Stomach (tissue), 9 donors: ENCODE data around the gene PDZRN3. TPM values are rescaled to one million over a fixed set of nuclear protein-coding genes. Genes with fewer than 3 reads are reported as not detected.

Source experiments
- DNase-seq, 2 donors: peaks; one replicate each; pipeline versions ENCODE4 v3.0.0 to v3.0.0-alpha.2; 2013 to 2019
- H3K27ac ChIP-seq, 5 donors: fragments of 200-600 bp in 4 of 5; sonication (generic) in 4 of 5; one replicate each; pipeline ENCODE4 v1.5.1; 2013 to 2019; ENCODE audit warnings: mild to moderate bottlenecking in 1 of 5, moderate library complexity in 1 of 5
- H3K27me3 ChIP-seq, 3 donors: fragments of 200-600 bp; sonication (generic); one replicate each; pipeline ENCODE4 v1.5.1; 2017 to 2019; ENCODE audit warnings: mixed run types in 1 of 3
- H3K36me3 ChIP-seq, 4 donors: fragments of 200-600 bp; sonication (generic); 1 replicate in 3 of 4; 2 replicates in 1 of 4; pipeline ENCODE4 v1.5.1; 2016 to 2019
- H3K4me1 ChIP-seq, 4 donors: fragments of 200-600 bp; sonication (generic); one replicate each; pipeline ENCODE4 v1.5.1; 2016 to 2019
- H3K4me3 ChIP-seq, 4 donors: fragments of 200-600 bp; sonication (generic) in 3 of 4; one replicate each; pipeline ENCODE4 v1.5.1; 2016 to 2019; ENCODE audit warnings: mild to moderate bottlenecking in 1 of 4
- H3K9me3 ChIP-seq, 4 donors: fragments of 200-600 bp; sonication (generic); one replicate each; pipeline ENCODE4 v1.5.1; 2016 to 2019
- CTCF ChIP-seq, 7 experiments: fragments of 450-650 bp in 4 of 7; fragments of 200-600 bp in 3 of 7; sonication (generic) in 3 of 7; IDR thresholded peaks; one replicate each; pipeline ENCODE4 v1.5.1; 2016 to 2019; ENCODE audit warnings: antibody characterized with exemption in 7 of 7, control low read depth in 2 of 7, mild to moderate bottlenecking in 1 of 7
- EP300 ChIP-seq: sonication (generic); formaldehyde crosslinking; IDR thresholded peaks from one replicate; pipeline ENCODE4 v1.6.1; 2017; ENCODE audit warnings: antibody characterized with exemption
- POLR2A ChIP-seq, 4 donors: fragments of 450-650 bp; IDR thresholded peaks; one replicate each; pipeline ENCODE4 v1.6.1; 2016; ENCODE audit warnings: antibody characterized with exemption in 4 of 4, control low read depth in 2 of 4, mild to moderate bottlenecking in 1 of 4, moderate library complexity in 1 of 4
- POLR2AphosphoS5 ChIP-seq, 3 donors: sonication (generic); formaldehyde crosslinking; IDR thresholded peaks; one replicate each; pipeline ENCODE4 v1.6.1; 2016; ENCODE audit warnings: antibody characterized with exemption in 3 of 3
- WGBS, 5 donors: extraction: QIAGEN DNeasy Blood & Tissue Kit in 3 of 5; methylation state at CpG; one replicate each; pipeline versions ENCODE4 v1.1.5 to v1.1.7; 2013 to 2018; 5-methylcytosine and 5-hydroxymethylcytosine counted together
- intact Hi-C: fragments of 100-400 bp; cut with DNase I; formaldehyde crosslinking; loops from one replicate; pipeline ENCODE4 v1.15.1; 2023; ENCODE audit warnings: low total_unique reads
- polyA plus RNA-seq, 3 donors: library from polyadenylated mRNA; stranded (reverse); fragments of 200-250 nt; gene quantifications; one replicate each; pipeline ENCODE4 v1.2.3, GENCODE V29; 2013
- total RNA-seq, 5 donors: library from RNA; depleted of rRNA; stranded (reverse); fragments of >200 nt; gene quantifications; one replicate each; pipeline versions ENCODE4 v1.1.0 to v1.2.3, GENCODE V29; 2014 to 2016
- donor health status: healthy with polysubstance abuse.
- donor health status: Bipolar disorder and iron deficiency.
- donor health status: healthy.

The PDZRN3 gene
- total and polyA plus RNA-seq, 8 donors: 21.9 to 174 (median 63.0) TPM

DNA sequence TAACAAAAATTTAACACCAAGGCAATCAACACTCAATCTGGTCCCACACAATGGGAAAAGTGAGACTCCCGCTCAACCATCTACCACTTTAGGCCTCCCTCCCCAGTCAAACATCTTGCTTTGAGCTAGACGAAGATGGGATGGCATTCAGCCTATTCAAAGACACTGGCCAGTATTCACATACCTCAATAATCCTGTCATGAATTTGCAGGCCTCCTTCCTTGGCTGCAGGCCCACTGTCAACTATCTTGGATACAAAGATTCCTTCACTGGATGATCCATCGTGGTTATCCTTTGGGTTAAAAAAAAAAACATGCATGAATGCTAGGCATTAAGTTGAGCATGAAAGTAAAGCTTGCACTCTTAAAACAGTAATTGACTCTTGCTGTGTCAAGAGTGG lies 22.6 kb downstream of the PDZRN3 start:
- no peak for DNase-seq
- intact Hi-C loops: no loop called here
- H3K4me3 ChIP-seq: no peak overlapping the region
- peak overlapping the region in 3 of 5 donors; percentile 51 to 61 (median 59) for H3K27ac ChIP-seq
- WGBS, 5 donors: 60 to 80% (median 71%) methylated on average over 3 of the region's 3 CpGs
- peaks cover 0 to 11% (median 3%) of the 10 kb centered on the region in 4 donors for H3K36me3 ChIP-seq
- no peaks in the 10 kb centered on the region for H3K27me3 ChIP-seq
- H3K9me3 ChIP-seq: no peaks in the 10 kb centered on the region
- TF ChIP-seq POLR2AphosphoS5 (IDR thresholded peaks at IDR 0.05) (no peak), POLR2A (IDR thresholded peaks at IDR 0.05) (no peak), EP300 (no peak), CTCF (IDR thresholded peaks at IDR 0.05) (no peak)
- H3K4me1 ChIP-seq: peaks cover 0 to 87% (median 38%) of the 10 kb centered on the region in 4 donors

DNA sequence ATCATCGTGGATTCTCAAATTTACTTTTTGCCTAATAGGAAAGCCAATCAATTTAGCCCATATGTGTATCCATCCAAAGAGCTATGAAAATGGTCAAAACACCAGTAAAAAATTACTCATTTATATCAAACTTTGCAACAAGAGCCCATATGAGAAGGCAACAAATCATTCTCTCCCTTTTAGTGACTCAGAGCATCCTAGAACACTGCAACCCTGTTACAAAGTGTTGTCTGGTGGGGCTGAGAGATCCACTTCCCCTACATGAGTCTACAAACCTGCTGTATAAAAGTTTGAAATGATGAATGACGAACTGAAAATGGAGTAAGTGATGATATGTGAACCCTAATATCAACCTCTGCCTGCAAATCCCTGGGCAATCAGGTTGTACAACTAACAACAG lies 23.3 kb downstream of the PDZRN3 start:
- TF ChIP-seq POLR2AphosphoS5 (IDR thresholded peaks at IDR 0.05): no peak
- Histone ChIP-seq H3K4me1 (peaks cover 0 to 87% (median 41%) of the 10 kb centered on the region in 4 donors), H3K27ac (peak overlapping the region in 3 of 5 donors; percentile 50 to 59 (median 51)), H3K4me3 (no peak overlapping the region), H3K27me3 (no peaks in the 10 kb centered on the region), H3K36me3 (peaks cover 0 to 8% (median 3%) of the 10 kb centered on the region in 4 donors), H3K9me3 (no peaks in the 10 kb centered on the region)
- 82 to 92% (median 86%) methylated on average over 2 of the region's 2 CpGs for WGBS, 5 donors
- DNase-seq: no peak
- intact Hi-C loops: no loop called here

GRCh38 chr3:73601011-73601410 lies 23.7 kb downstream of the PDZRN3 start:
- no peak for TF ChIP-seq EP300
- no peak for TF ChIP-seq POLR2AphosphoS5 (IDR thresholded peaks at IDR 0.05)
- TF ChIP-seq CTCF (IDR thresholded peaks at IDR 0.05): no peak
- no peak for TF ChIP-seq POLR2A (IDR thresholded peaks at IDR 0.05)
- H3K36me3 ChIP-seq: peaks cover 0 to 8% (median 3%) of the 10 kb centered on the region in 4 donors
- WGBS, 5 donors: 48 to 62% (median 55%) methylated on average over 4 of the region's 4 CpGs

GRCh38 chr3:73600293-73600938 lies 24.3 kb downstream of the PDZRN3 start:
- Histone ChIP-seq H3K36me3 (peaks cover 0 to 8% (median 3%) of the 10 kb centered on the region in 4 donors), H3K9me3 (no peaks in the 10 kb centered on the region), H3K4me1 (peaks cover 0 to 80% (median 37%) of the 10 kb centered on the region in 4 donors), H3K27ac (peak overlapping the region in 3 of 5 donors; percentile 50 to 59 (median 51)), H3K27me3 (no peaks in the 10 kb centered on the region), H3K4me3 (no peak overlapping the region)
- intact Hi-C loops: no loop called here
- WGBS, 5 donors: 43 to 63% (median 59%) methylated on average over 5 of the region's 5 CpGs
- no peak for TF ChIP-seq POLR2AphosphoS5 (IDR thresholded peaks at IDR 0.05)
- TF ChIP-seq POLR2A (IDR thresholded peaks at IDR 0.05): no peak
- no peak for TF ChIP-seq CTCF (IDR thresholded peaks at IDR 0.05)
- no peak for TF ChIP-seq EP300
- peak in 1 of 2 donors; percentile 77 for DNase-seq

More at GRCh38 chr3:73601011-73601410, 23.7 kb downstream of the PDZRN3 start:
- peaks cover 0 to 86% (median 40%) of the 10 kb centered on the region in 4 donors for H3K4me1 ChIP-seq
- H3K27ac ChIP-seq: peak overlapping the region in 3 of 5 donors; percentile 50 to 59 (median 51)
- DNase-seq: no peak
- intact Hi-C loops: no loop called here
- no peaks in the 10 kb centered on the region for H3K27me3 ChIP-seq
- H3K4me3 ChIP-seq: no peak overlapping the region
- no peaks in the 10 kb centered on the region for H3K9me3 ChIP-seq

DNA sequence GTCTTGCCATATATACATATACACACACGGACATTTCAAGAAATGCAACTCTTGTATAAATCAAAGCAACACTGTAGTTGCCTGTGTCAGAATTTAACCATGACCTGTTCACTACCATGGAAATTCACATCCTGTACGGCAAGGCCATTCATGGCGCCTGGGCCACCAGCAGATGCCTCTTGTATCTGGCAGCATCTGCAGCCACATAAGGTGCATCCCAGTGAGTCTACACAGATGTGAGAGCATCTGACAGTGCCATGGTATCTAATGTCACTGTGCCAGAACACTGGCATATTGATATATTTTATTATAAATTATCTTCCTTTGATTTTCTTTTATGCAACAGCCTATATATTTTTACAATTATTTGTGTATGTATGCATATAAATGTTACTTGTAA lies 25.1 kb downstream of the PDZRN3 start:
- peak overlapping the region in 3 of 5 donors; percentile 47 to 59 (median 51) for H3K27ac ChIP-seq
- H3K9me3 ChIP-seq: no peaks in the 10 kb centered on the region
- peaks cover 0 to 8% (median 3%) of the 10 kb centered on the region in 4 donors for H3K36me3 ChIP-seq
- no peak overlapping the region for H3K4me3 ChIP-seq
- intact Hi-C loops: no loop called here
- peaks cover 0 to 72% (median 34%) of the 10 kb centered on the region in 4 donors for H3K4me1 ChIP-seq
- DNase-seq: no peak
- 88 to 95% (median 93%) methylated on average over 3 of the region's 3 CpGs for WGBS, 5 donors
- no peaks in the 10 kb centered on the region for H3K27me3 ChIP-seq
- TF ChIP-seq EP300: no peak
- no peak for TF ChIP-seq POLR2AphosphoS5 (IDR thresholded peaks at IDR 0.05)
- TF ChIP-seq POLR2A (IDR thresholded peaks at IDR 0.05): no peak
- no peak for TF ChIP-seq CTCF (IDR thresholded peaks at IDR 0.05)
